HCT116 (cell line): ENCODE data around the gene FSTL4. TPM values are rescaled to one million over a fixed set of nuclear protein-coding genes. Genes with fewer than 3 reads are reported as not detected.

Experiments used
- ATAC-seq: fragments of 200-7000 bp; cut with Tn5 transposase; 2 replicates; pipeline ENCODE4 v1.9.1; 2020; ENCODE audit warnings: mild to moderate bottlenecking, moderate library complexity
- BruUV-seq: library from RNA; stranded (reverse); fragments of 400-500 nt; replicated peaks from 2 replicates; lab custom pipeline; 2021; lab: Mats Ljungman, UMichigan
- CTCF ChIA-PET: fragments of 300-600 bp; sonication (Branson Sonifier 250); formaldehyde crosslinking; loops from one replicate; lab custom pipeline; 2021; ENCODE audit warnings: antibody characterized with exemption; lab: Charles Lee
- POLR2A ChIA-PET: fragments of 300-600, 350-600 bp; sonication (Branson Sonifier 250); formaldehyde crosslinking; loops from one replicate; lab custom pipeline; 2021; ENCODE audit warnings: antibody characterized with exemption; lab: Charles Lee
- RAD21 ChIA-PET, 2 experiments: fragments of 300-600 bp; sonication (Branson Sonifier 250); formaldehyde crosslinking; loops; one replicate each; lab custom pipeline; 2023; ENCODE audit warnings: low total read pairs in 2 of 2; ENCODE audit not compliant: uncharacterized antibody in 2 of 2, unreplicated experiment in 2 of 2, low non-redundant PET in 1 of 2; lab: Charles Lee
- DNase-seq: peaks from one replicate; pipeline ENCODE4 v3.0.0-alpha.2; 2010; ENCODE audit warnings: low read depth, low spot score
- H2AFZ ChIP-seq: fragments of 200-600 bp; shearing (Covaris generic), sonication (generic); 2 replicates; pipeline ENCODE4 v1.6.1; 2017; ENCODE audit warnings: low read depth, mixed run types, mixed read lengths, antibody characterized with exemption, low read length; ENCODE audit not compliant: poor library complexity, severe bottlenecking
- H3K27ac ChIP-seq: 2 replicates; pipeline ENCODE4 v1.5.1; 2012; ENCODE audit warnings: low read depth, low read length
- H3K27me3 ChIP-seq: fragments of 200-600 bp; sonication (generic); 2 replicates; pipeline ENCODE4 v1.6.1; 2016; ENCODE audit warnings: mixed run types, low read length, mixed read lengths; ENCODE audit not compliant: insufficient read depth
- H3K36me3 ChIP-seq, 2 experiments: fragments of 200-500 bp in 1 of 2; fragments of 200-600 bp in 1 of 2; sonication (Bioruptor generic) in 1 of 2; sonication (generic) in 1 of 2; 2 replicates each; pipeline versions ENCODE4 v1.5.1 to v1.6.1; 2014 to 2016; ENCODE audit warnings: low read length in 2 of 2, inconsistent platforms in 1 of 2, mixed read lengths in 1 of 2, mixed run types in 1 of 2; ENCODE audit not compliant: insufficient read depth in 2 of 2, control insufficient read depth in 1 of 2
- H3K4me1 ChIP-seq, 2 experiments: fragments of 200-600 bp in 1 of 2; sonication (generic) in 1 of 2; 2 replicates each; pipeline versions ENCODE4 v1.5.1 to v1.6.1; 2012 to 2017; ENCODE audit warnings: low read length in 2 of 2, inconsistent platforms in 1 of 2, mild to moderate bottlenecking in 1 of 2, mixed read lengths in 1 of 2, mixed run types in 1 of 2, moderate library complexity in 1 of 2; ENCODE audit not compliant: insufficient read depth in 2 of 2, control insufficient read depth in 1 of 2
- H3K4me2 ChIP-seq: fragments of 200-600 bp; sonication (generic); 2 replicates; pipeline ENCODE4 v1.6.1; 2017; ENCODE audit warnings: mixed run types, low read length, mixed read lengths
- H3K4me3 ChIP-seq, 2 experiments: fragments of 200-600 bp in 1 of 2; sonication (generic) in 1 of 2; replicated peaks in 1 of 2; 2 replicates each; pipeline ENCODE4 v1.5.1; 2011 to 2016; ENCODE audit warnings: low read length in 2 of 2, control low read depth in 1 of 2, low read depth in 1 of 2, mild to moderate bottlenecking in 1 of 2, mixed read lengths in 1 of 2, mixed run types in 1 of 2
- H3K79me2 ChIP-seq: fragments of 200-600 bp; sonication (generic); 2 replicates; pipeline ENCODE4 v1.6.1; 2017; ENCODE audit warnings: mild to moderate bottlenecking, mixed run types, low read length, moderate library complexity, mixed read lengths; ENCODE audit not compliant: insufficient read depth
- H3K9ac ChIP-seq: fragments of 200-600 bp; sonication (generic); 2 replicates; pipeline ENCODE4 v1.6.1; 2016; ENCODE audit warnings: low read length, mixed read lengths
- H3K9me2 ChIP-seq: fragments of 200-600 bp; sonication (generic), shearing (Covaris generic); 2 replicates; pipeline ENCODE4 v1.6.1; 2017; ENCODE audit warnings: mixed run types, mild to moderate bottlenecking, moderate library complexity; ENCODE audit not compliant: insufficient read depth
- H3K9me3 ChIP-seq, 2 experiments: fragments of 200-500 bp in 1 of 2; fragments of 200-600 bp in 1 of 2; sonication (Bioruptor generic) in 1 of 2; sonication (generic) in 1 of 2; 2 replicates each; pipeline ENCODE4 v1.6.1; 2014 to 2017; ENCODE audit warnings: low read length in 2 of 2, mixed read lengths in 2 of 2, inconsistent platforms in 1 of 2, low read depth in 1 of 2, mild to moderate bottlenecking in 1 of 2, mixed run types in 1 of 2, moderate library complexity in 1 of 2; ENCODE audit not compliant: control insufficient read depth in 1 of 2, insufficient read depth in 1 of 2
- H4K20me1 ChIP-seq: fragments of 200-600 bp; sonication (generic), shearing (Covaris generic); 2 replicates; pipeline ENCODE4 v1.6.1; 2017; ENCODE audit warnings: mixed run types, mild to moderate bottlenecking, moderate library complexity; ENCODE audit not compliant: insufficient read depth
- CEBPB ChIP-seq: IDR thresholded peaks from 2 replicates; pipeline ENCODE4 v1.6.1; 2012; ENCODE audit warnings: low read depth
- CTCF ChIP-seq, 3 experiments: fragments of 200-600 bp in 1 of 3; sonication (generic) in 1 of 3; IDR thresholded peaks in 2 of 3; conservative IDR thresholded peaks in 1 of 3; 2 replicates each; pipeline ENCODE4 v1.5.1; 2012 to 2017; ENCODE audit warnings: low read depth in 2 of 3, low read length in 2 of 3, antibody characterized with exemption in 1 of 3, borderline replicate concordance in 1 of 3, control low read depth in 1 of 3, mild to moderate bottlenecking in 1 of 3, mixed read lengths in 1 of 3, mixed run types in 1 of 3, moderate library complexity in 1 of 3; ENCODE audit not compliant: insufficient read depth in 1 of 3
- EZH2phosphoT487 ChIP-seq: fragments of 200-600 bp; IDR thresholded peaks from 2 replicates; pipeline ENCODE4 v1.6.1; 2018; ENCODE audit warnings: antibody characterized with exemption, borderline replicate concordance
- MAX ChIP-seq: IDR thresholded peaks from 2 replicates; pipeline ENCODE4 v1.6.1; 2012
- POLR2AphosphoS5 ChIP-seq: IDR thresholded peaks from 2 replicates; pipeline ENCODE4 v1.6.1; 2011; ENCODE audit warnings: mild to moderate bottlenecking, low read depth, low read length, moderate library complexity
- RAD21 ChIP-seq: IDR thresholded peaks from 2 replicates; pipeline ENCODE4 v1.6.1; 2012; ENCODE audit warnings: low read depth, mild to moderate bottlenecking
- SIN3A ChIP-seq: IDR thresholded peaks from 2 replicates; pipeline ENCODE4 v1.6.1; 2012; ENCODE audit warnings: low read depth
- SRF ChIP-seq: IDR thresholded peaks from 2 replicates; pipeline ENCODE4 v1.6.1; 2012; ENCODE audit warnings: low read depth
- TCF7L2 ChIP-seq: IDR thresholded peaks from 2 replicates; pipeline ENCODE4 v1.7.0; 2011; ENCODE audit warnings: borderline replicate concordance, inconsistent platforms; ENCODE audit not compliant: insufficient read depth, insufficient read length; ENCODE audit errors: extremely low read depth
- YY1 ChIP-seq: IDR thresholded peaks from 2 replicates; pipeline ENCODE4 v1.6.1; 2011; ENCODE audit warnings: low read length, low read depth, moderate library complexity, mild to moderate bottlenecking; ENCODE audit not compliant: insufficient replicate concordance; ENCODE audit errors: extremely low read depth
- ZNF274 ChIP-seq: fragments of 200-500 bp; sonication (Bioruptor generic); IDR thresholded peaks from 2 replicates; pipeline ENCODE4 v1.6.1; 2014; ENCODE audit warnings: mild to moderate bottlenecking, low read depth, low read length, inconsistent platforms
- intact Hi-C: fragments of 100-400 bp; cut with micrococcal nuclease; formaldehyde crosslinking; loops from 2 replicates; pipeline ENCODE4 v1.10.0; 2022
- total RNA-seq: library from RNA; stranded (reverse); gene quantifications from one replicate; pipeline ENCODE4 v1.2.1, GENCODE V29; 2021; ENCODE audit not compliant: unreplicated experiment
- TF ChIP-seq, protein P1 (sequence below): IDR thresholded peaks from 2 replicates; pipeline ENCODE4 v1.6.1; 2012; ENCODE audit warnings: low read depth
- TF ChIP-seq, protein P2 (sequence below): IDR thresholded peaks from 2 replicates; pipeline ENCODE4 v1.6.1; 2011; ENCODE audit warnings: mild to moderate bottlenecking, low read length, moderate library complexity; ENCODE audit not compliant: insufficient replicate concordance; ENCODE audit errors: extremely low read depth

FSTL4 gene
- total RNA-seq, 1 experiment from 2014 or later: 0.37 TPM

DNA sequence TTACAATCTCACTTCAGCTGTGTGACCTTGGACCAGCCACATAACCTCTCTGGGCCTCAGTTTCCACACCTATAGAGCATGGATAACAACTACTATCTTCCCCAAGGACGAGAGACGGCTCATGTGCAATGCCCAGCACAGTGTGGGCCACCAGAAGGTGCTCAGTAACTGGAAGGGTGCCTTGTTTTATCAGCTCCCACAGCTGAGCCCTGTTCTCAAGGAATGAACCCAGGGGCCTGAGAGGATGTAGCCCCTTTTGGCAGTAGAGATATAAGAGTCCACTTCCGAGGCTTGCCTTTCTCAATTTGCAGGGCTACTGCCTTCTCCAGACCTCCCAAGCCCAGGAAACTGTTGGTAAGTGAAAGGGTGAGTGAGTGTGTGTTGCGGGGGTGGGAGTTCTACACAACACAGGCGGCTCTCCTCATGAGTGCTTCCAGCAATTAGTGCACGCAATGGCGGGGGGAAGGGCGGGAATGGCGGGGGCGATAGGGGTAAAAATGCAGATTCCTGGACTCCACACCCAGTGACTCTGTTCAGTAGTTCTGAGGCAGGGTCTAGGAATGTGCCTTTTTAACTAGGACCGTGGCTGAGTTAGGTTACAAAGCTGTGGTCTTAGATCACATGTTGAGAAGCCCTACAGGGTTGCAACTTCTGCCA, 185.1 kb downstream of the FSTL4 start (continued):
- TF ChIP-seq, protein P1, sequence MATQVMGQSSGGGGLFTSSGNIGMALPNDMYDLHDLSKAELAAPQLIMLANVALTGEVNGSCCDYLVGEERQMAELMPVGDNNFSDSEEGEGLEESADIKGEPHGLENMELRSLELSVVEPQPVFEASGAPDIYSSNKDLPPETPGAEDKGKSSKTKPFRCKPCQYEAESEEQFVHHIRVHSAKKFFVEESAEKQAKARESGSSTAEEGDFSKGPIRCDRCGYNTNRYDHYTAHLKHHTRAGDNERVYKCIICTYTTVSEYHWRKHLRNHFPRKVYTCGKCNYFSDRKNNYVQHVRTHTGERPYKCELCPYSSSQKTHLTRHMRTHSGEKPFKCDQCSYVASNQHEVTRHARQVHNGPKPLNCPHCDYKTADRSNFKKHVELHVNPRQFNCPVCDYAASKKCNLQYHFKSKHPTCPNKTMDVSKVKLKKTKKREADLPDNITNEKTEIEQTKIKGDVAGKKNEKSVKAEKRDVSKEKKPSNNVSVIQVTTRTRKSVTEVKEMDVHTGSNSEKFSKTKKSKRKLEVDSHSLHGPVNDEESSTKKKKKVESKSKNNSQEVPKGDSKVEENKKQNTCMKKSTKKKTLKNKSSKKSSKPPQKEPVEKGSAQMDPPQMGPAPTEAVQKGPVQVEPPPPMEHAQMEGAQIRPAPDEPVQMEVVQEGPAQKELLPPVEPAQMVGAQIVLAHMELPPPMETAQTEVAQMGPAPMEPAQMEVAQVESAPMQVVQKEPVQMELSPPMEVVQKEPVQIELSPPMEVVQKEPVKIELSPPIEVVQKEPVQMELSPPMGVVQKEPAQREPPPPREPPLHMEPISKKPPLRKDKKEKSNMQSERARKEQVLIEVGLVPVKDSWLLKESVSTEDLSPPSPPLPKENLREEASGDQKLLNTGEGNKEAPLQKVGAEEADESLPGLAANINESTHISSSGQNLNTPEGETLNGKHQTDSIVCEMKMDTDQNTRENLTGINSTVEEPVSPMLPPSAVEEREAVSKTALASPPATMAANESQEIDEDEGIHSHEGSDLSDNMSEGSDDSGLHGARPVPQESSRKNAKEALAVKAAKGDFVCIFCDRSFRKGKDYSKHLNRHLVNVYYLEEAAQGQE: no peak
- TF ChIP-seq EZH2phosphoT487: no peak
- no peak for TF ChIP-seq YY1
- no peak for TF ChIP-seq MAX
- no peak for TF ChIP-seq SIN3A

GRCh38 chr5:133426264-133426663, 186.1 kb downstream of the FSTL4 start:
- intact Hi-C loops: no loop called here
- TF ChIP-seq TCF7L2 (no peak), RAD21 (no peak), ZNF274 (no peak), SRF (no peak), POLR2AphosphoS5 (no peak), CTCF (IDR thresholded peaks at IDR 0.05 in 2 of 3, conservative IDR thresholded peaks at IDR 0.05 in 1 of 3; ENCODE audit: borderline replicate concordance in 1 of 3, insufficient read depth in 1 of 3, low read depth in 2 of 3, low read length in 2 of 3) (no peak), CEBPB (no peak), SIN3A (no peak)
- TF ChIP-seq, protein P2, sequence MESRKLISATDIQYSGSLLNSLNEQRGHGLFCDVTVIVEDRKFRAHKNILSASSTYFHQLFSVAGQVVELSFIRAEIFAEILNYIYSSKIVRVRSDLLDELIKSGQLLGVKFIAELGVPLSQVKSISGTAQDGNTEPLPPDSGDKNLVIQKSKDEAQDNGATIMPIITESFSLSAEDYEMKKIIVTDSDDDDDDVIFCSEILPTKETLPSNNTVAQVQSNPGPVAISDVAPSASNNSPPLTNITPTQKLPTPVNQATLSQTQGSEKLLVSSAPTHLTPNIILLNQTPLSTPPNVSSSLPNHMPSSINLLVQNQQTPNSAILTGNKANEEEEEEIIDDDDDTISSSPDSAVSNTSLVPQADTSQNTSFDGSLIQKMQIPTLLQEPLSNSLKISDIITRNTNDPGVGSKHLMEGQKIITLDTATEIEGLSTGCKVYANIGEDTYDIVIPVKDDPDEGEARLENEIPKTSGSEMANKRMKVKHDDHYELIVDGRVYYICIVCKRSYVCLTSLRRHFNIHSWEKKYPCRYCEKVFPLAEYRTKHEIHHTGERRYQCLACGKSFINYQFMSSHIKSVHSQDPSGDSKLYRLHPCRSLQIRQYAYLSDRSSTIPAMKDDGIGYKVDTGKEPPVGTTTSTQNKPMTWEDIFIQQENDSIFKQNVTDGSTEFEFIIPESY: no peak

More at GRCh38 chr5:133426264-133426663, 186.1 kb downstream of the FSTL4 start:
- RAD21 ChIA-PET: no interaction called here
- Histone ChIP-seq H3K4me1 (peaks cover 0 to 9% of the 10 kb centered on the region in 2 experiments; a peak in 1 of 4 replicates), H3K9me3 (no peaks in the 10 kb centered on the region), H3K9ac (no peak overlapping the region), H2AFZ (no peak overlapping the region), H3K9me2 (no peaks in the 10 kb centered on the region), H3K4me3 (no peak overlapping the region), H3K36me3 (no peaks in the 10 kb centered on the region), H3K4me2 (no peak overlapping the region), H4K20me1 (no peaks in the 10 kb centered on the region), H3K27ac (no peak overlapping the region), H3K79me2 (no peaks in the 10 kb centered on the region), H3K27me3 (0 out of 2 replicates have a peak, but pooled peaks cover 5% of the 10 kb centered on the region)
- POLR2A ChIA-PET: no interaction called here
- no peak for ATAC-seq
- CTCF ChIA-PET: interaction anchor here (1.2 to 2.0 kb wide), 2 partner anchors 10 to 34 kb away, joined by 4 to 6 read pairs; no protein-coding TSS in a partner anchor
- no peak for DNase-seq
- BruUV-seq: no TSS peak
